Superior temporal gyrus (tissue), 1 donor: Measurements from ENCODE around the gene WDR37.
"Not testable (repeated sequence)": the region's sequence is repeated elsewhere in the genome, so short reads cannot be mapped to it uniquely, and the experiment has no call there.

Experiments used
- DNase-seq: peaks from one replicate; pipeline ENCODE4 v3.0.0-alpha.2; 2016; ENCODE audit errors: extremely low spot score

WDR37 gene, protein sequence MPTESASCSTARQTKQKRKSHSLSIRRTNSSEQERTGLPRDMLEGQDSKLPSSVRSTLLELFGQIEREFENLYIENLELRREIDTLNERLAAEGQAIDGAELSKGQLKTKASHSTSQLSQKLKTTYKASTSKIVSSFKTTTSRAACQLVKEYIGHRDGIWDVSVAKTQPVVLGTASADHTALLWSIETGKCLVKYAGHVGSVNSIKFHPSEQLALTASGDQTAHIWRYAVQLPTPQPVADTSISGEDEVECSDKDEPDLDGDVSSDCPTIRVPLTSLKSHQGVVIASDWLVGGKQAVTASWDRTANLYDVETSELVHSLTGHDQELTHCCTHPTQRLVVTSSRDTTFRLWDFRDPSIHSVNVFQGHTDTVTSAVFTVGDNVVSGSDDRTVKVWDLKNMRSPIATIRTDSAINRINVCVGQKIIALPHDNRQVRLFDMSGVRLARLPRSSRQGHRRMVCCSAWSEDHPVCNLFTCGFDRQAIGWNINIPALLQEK

DNA sequence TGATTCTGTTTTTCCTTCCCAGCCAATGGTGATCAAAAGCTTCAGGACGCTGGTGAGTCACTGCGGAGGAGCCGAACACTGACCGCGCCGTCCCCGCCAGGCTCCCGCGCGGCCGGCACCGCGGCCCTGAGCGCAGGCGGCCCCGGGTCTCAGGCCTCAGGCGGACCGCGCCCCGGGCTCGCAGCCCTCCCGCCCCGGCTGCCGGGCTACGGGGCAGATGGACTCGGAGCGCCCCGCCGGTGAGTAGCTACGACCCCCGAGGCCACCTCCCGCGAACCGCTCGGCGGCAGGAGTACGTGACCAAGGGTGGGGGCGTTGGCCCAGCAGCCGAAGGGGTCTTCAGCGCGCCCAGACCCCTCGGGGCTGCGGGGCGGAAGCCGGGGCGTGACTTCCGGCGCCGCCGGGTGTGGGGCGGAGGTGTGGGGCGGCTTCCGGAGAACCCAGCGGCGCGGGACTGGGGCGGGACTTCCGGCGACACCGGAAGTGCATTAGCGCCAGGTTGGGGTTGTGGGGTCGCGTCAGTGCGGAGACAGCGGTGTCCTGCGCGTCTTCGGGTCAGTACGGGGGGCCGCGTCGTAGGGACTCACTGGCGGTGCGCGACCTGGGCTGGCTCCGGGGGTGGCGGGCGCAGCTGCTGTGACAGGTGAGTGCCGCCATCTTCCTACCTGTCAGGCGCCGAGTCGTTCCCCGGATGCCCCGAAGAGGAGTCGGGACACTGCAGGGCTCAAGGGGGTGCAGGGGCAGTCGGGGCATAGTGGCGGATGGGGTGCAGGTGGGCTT, at the start of gene WDR37:
Gene WDR37 (plus strand): TSS at position 60 of the 780 bp plus-strand sequence. CDS start 15,771 bp downstream, outside the sequence.
- peak; percentile 81 for DNase-seq

DNA sequence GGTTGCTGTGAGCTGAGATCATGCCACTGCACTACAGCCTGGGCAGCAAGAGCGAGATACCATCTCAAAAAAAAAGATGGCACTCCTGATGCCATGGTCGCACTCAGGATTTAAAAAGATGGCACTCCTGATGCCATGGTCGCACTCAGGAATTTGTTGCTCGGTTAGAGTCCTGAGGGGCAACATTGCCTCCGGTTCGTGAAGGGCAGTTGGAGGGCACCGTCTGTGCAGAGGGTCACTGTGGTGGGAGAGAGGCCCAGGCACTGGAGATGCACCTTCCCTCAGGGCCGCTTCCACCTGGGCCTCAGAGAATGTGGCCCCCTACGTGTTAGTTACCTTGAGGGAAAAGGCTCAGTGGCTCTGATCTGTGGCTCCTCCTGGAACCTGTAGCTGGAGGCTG, 49.6 kb upstream of the WDR37 start:
- DNase-seq, result no peak

DNA sequence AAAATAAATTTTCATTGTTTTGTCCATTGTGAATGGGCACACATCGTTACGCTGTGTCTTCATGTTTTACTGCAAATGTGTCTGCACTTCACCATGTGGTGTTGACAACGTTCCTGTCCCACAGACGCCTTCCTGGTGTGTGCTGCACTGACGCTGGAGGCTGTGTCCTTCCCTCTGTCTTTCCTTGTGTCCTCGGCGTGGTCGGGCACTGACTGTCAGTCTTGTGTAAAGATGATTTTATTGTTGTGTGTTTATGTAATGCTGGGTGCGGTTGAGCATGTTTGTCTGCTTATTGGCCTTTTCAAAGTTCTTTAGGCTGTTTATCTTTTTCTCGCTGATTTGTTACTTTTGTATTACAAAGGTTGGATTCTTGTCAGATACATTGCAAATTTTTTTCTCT, 48.6 kb upstream of the WDR37 start:
- no peak for DNase-seq

DNA sequence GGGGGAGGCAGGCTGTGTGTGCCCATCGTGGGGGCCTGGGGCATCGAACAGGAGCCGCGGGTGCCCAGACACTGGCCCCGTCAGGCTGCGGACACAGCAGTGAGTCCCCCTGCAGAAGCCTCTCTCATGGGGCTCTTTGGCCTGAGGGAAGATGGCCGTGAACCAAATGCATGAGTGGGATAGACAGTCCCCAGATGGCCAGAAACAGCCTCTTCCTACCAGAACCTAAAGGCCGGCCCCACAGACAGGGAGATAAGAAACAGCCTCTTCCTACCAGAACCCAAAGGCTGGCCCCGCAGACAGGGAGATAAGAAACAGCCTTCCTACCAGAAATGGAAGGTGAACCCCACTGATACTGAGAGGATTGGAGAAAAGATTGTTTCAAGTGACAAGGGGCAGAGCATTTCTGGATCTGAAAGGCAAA, 47.1 kb upstream of the WDR37 start:
- no peak for DNase-seq

DNA sequence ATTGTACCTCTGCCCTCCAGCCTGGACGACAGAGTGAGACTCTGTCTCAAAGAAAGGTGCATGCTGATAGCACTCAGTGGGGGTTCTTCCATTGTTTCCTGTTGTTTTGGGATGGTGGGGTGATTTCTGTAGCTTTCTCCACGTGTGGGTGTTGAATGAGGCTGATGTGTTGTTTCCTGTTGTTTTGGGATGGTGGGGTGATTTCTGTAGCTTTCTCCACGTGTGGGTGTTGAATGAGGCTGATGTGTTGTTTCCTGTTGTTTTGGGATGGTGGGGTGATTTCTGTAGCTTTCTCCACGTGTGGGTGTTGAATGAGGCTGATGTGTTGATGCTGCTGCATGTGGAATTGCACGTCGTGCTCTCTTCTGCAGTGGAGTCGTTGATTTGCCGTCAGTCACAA, 46.2 kb upstream of the WDR37 start:
- DNase-seq, result not testable (repeated sequence)

DNA sequence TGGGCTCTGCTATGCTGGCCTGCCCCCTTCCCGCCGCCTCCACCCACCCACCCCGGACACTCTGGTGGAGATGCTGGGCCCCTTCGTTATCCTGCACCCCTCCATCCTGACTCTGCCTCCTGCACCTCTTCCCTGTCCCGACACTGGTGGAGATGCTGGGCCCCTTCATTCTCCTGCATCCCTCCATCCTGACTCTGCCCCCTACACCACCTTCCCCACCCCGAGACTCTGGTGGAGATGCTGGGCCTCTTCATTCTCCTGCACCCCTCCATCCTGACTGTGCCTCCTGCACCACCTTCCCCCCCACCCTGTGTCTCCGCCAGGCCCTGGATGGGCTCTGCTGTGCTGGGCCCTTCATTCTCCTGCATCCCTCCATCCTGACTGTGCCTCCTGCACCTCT, 45.5 kb upstream of the WDR37 start:
- DNase-seq, result no peak

DNA sequence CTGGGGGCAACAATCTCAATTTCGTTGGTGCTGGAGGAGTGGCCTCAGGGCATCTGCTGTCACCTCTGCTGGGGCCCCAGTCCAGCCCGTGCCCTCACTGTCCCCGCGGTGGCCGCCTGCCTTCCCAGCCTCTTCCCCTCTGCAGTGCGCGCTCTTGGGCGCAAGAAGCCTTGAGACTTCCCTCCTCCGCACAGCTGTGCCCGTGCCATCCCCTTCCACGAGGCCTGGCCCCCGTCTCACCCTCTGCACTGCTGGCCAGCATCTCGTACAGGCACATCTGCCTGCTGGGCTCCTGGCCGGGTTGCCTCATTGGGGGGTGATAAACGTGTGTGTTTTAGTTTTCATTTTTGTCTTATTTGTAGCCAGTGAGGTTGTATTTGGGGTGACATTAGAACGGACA, 44.5 kb upstream of the WDR37 start:
- no peak for DNase-seq

DNA sequence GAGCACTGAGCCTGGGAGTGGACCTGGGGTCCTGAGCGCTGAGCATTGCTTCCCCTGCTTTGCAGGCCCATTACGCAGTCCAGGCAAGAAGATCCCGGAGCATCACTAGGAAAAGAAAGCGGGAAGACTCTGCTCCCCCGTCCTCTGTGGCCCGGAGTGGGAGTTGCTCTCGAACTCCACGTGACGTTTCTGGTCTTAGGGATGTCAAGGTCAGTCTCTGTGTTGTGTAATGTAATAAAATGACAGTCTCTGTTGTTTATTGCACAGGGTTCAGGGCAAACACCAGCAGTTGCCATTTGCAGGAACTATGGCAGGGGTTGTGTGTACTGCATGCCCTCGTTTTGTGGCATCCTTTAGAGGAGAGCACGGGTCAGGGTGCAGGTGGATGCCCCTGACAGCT, 40.5 kb upstream of the WDR37 start:
- no peak for DNase-seq

DNA sequence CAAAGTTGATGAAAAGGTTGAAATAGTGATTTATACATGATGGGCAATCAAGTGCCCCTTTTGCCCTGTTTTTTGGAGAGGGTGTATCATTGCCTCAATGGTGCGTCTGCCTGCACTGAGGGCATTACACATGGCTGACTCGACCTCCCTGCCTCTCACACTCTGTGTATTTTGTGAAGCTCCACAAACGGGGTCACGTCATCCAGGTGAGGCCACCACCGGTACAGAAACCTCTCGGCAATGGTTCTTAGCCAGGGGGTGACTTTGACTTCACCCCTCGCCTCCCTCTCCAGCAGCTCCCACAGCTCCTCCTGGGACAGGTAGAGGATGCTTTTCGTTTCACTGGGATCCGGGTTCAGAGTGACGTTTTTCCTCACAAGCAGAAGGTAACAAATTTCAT, 36.8 kb upstream of the WDR37 start:
- no peak for DNase-seq

DNA sequence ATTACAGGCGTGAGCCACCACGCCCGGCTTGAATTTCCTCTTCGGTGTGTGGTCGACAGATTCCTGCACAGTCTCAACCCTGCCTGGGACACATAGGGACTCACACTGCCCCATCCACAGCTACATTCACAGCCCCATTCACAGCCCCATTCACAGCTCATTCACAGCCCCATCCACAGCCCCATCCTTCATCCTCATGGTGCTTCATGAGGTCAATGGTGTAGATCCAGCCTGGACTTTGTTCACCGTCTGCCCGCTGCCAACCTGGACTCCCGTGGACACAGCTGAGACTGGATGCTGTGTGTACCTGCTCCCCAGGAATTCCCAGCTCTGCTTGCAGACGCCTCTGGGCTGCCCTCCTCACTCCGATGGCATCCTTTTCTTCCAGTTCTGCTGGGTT, 35.7 kb upstream of the WDR37 start:
- no peak for DNase-seq

DNA sequence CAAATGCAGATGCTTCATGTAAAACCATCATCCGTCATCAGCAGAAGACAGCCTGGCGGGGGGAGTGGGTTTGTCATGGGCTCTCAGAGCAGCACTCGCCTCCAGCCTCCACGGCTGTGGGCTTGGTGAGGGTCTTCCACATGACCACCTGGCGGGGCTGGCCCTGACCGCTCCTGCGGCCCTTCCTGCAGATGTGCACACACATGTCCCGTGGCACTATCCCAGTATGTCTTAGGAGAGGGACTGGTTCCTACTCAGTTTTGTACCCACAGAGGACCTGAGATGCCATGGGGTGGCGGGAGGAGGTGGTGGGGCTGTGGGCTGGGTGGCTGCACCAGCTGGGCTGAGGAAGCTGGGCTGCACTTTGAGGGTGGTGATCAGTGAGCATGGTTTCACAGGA, 35.2 kb upstream of the WDR37 start:
- DNase-seq, result no peak

DNA sequence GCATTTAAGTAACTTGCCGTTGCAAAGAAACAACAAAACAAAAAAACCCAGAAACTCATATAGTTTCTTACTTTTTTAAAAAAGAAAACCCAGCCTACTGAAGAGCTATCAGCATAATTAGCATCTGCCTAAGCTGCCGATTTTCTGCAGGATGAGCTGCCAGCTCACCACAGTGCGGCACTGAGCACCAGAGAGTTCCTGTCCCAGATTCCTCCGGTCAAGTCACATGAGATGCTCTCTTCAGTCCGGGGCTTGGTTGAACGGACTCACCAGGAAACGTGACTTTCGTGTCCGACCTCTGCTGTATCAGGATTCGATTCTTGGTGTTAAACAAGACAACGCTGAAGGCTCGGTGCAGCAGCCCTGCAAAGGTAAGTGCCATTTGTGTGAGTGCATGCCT, 33.8 kb upstream of the WDR37 start:
- peak; percentile 78 for DNase-seq

DNA sequence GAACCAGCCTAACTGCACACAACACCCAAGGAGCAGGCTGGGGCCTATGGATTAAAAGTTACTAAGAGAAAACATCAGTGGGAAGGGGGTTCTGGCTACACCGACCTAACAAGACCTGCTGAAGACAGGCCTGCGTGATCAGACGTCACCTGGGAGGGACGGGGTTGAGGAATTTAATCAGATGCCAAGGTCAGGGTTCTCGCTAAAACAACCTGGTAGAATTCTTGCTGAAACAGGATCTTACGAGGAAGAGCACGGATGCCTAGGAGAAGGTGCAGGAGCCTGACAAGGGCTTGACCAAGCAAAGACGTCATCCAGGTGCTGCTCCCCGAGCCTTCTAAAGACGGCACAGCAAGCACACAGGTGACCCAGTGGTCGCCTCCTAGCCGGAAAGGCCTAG, 32.1 kb upstream of the WDR37 start:
- DNase-seq, result no peak

DNA sequence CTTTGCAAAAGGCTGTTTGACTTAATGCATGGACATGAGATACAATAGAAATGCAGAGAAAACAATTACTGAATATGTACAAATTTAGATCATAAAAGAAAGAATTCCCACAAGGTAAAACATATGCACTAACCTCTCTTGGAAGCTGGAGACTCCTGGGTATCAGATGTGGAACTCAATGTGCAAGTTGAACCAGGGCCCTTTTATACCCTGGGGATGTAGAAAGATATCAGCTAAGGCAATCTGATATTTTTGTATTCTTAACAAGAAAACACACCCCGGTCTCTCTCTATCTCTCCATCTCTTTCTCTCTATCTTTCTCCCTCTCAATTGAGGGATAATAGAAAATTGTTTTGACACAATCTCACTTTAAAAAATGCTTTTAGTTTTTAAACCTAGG, 30.5 kb upstream of the WDR37 start, which contains the start of gene IDI2:
Gene IDI2 (minus strand): TSS at position 177 of the 400 bp plus-strand sequence. CDS start 1,136 bp downstream, outside the sequence.
- no peak for DNase-seq

DNA sequence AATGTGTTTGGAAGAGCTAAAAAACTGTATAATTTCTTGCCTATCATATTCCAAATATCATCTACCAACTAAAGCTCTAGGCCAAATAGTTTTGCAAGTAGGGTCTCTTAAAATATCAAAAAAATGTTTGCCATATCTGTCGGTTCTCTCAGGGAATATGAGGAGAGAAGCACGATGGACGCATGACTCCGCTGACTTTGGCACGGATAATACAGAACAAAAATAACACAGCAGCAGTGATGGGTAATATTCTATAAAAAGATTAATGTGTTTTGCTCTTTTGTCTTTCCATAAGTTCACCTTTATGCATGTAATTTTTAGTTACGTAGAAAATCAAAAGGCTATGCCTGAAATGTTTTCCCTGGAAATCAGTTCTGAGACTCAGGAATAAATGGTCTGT, 29.6 kb upstream of the WDR37 start:
- no peak for DNase-seq

DNA sequence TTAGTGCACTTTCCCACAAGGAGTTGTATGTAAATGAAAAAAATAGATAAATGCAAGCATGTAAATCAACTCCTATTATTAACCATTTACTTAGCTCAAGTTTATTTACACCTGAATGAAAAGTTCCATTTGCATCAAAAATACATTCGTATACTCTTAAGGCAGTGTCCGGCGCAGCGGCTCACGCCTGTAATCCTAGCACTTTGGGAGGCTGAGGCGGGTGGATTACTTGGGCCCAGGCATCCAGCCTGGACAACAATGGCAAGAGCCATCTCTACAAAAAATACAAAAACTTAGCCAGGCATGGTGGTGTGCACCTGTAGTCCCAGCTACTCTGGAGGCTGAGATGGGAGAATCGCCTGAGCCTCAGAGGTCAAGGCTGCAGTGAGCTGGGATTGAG, 26.3 kb upstream of the WDR37 start:
- DNase-seq, result no peak

DNA sequence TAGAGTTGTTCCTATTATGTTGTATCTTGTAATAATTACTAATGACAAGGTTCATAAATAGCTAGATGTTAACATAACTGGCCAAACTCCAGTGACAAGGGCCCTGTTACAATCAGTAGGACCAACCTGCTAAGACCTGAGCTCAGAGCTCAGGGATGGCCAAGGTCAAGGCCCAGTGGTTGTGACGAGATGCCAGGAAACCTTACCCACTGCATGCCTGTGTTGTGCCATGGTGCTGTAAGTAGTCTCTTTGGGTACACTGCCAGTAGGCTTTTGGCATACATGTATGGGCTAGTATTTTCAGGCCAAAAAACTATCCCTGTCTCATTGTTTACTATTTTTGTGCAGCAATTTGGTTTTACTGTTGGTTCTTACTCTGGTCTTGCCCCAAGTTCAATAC, 22.6 kb upstream of the WDR37 start:
- DNase-seq, result no peak

DNA sequence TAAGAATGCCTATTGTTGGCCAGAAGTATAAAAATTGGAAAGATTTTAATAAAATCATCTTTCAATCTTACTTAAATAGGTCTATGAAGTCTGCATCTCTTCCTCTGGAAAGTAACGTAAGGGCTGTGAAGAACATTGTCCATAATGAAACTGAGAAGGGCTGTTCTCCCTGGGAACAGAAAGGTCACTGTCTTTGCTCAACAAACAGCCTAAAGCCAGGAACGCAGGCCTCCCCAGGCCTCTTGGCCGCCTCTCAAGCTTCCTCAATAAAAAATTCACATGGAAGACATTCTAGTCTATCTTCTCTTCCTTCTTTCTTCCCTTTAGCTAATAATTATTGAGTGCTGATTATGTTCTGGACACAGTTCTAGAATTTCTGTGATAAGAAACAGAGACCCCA, 21.4 kb upstream of the WDR37 start:
- DNase-seq, result peak; percentile 84

DNA sequence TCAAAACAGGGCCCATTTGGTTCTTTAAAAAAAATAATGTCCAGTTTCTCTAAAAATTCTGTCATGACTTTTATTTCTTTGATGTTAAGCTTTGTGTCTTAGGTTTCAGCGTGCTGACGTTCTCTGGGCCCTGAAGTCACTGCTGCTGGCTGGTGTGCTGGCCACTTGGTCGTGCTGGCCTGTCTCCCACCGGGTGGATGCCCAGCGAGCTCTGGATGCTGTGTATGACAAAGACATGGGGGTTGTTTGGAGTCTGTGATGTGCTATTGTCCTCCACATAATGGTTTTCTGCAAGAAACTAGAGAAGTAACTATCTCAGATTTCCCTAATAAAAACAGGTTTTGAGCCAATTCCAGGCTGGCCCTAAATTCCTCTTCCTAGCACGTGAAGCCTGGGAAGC, 21.0 kb upstream of the WDR37 start:
- peak; percentile 75 for DNase-seq

DNA sequence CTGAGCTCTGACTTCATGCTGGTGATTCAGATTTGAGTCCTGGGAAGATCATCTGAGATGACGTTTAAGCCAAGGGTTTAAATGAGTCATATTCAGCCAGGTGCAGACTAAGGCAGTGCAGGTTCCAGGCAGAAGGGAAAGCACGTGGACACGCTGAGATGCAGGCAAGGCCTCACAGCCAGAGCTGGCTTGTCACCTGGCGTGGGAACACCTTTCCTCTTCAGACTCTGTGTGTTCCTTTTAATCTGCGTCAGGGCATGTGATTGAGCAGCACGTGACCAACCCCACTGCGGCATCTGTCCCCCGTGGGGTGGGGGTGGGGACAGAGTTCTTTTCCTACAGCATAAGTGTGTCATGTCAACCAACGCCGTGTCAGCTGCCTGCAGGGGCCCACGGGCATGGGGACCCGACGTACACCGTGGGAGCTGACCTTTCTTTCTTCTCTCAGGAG, 19.8 kb upstream of the WDR37 start:
- DNase-seq, result no peak

DNA sequence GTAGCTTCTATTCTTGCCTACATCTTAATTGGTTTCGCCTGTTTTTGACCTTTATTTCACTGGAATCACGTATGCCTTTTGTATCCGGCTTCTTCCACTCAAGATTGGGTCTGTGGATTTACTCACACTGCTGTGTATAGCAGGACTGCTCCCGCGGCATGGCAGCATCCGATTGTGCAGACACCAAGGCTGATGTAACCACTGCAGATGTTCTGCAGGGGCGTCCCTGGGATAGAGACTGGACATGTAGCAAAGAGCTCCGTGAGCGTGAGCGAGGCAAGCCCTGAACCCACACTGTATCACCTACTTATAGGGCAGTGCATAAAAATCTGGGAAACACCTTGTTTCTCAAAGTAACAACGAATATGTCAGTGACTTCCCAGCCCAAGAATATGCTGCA, 19.1 kb upstream of the WDR37 start:
- DNase-seq, result peak; percentile 54

DNA sequence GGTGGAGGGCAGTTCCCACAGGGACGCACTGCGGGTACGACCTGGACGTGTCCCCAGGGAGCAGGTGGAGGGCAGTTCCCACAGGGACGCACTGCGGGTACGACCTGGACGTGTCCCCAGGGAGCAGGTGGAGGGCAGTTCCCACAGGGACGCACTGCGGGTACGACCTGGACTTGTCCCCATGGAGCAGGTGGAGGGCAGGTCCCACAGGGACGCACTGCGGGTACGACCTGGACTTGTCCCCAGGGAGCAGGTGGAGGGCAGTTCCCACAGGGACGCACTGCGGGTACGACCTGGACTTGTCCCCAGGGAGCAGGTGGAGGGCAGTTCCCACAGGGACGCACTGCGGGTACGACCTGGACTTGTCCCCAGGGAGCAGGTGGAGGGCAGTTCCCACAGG, 17.4 kb upstream of the WDR37 start:
- not testable (repeated sequence) for DNase-seq

DNA sequence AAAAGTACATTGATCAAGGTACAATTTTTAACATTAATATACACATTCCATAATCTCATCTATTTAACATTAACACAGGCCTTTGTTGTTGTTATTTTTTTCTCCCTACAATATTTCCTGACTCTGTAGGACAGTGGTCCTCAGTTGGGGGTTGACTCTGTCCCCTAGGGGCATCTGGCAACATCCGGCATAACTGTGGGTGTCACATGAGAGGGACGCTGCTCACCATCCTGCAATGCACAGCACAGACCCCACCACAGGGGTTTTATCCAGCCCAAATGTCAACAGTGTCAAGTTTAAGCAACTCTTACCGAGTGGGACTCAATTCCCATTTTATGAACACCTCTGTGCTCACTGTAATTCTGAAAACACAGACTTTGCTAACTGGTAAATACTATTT, 16.1 kb upstream of the WDR37 start:
- no peak for DNase-seq
